Brain microvascular endothelial cell (primary cell): Measurements from ENCODE around the gene CXXC4.

Experiments used
- DNase-seq: peaks from one replicate; pipeline ENCODE4 v3.0.0-alpha.2; 2020
- H3K27ac ChIP-seq: fragments of 250-450 bp; sonication (Bioruptor Pico); 2 replicates; pipeline ENCODE4 v1.5.1; 2020; ENCODE audit warnings: mild to moderate bottlenecking, moderate library complexity
- H3K27me3 ChIP-seq: fragments of 250-450 bp; sonication (Bioruptor Pico); replicated peaks from 2 replicates; pipeline ENCODE4 v1.5.1; 2020; ENCODE audit warnings: mild to moderate bottlenecking
- H3K36me3 ChIP-seq: fragments of 250-450 bp; sonication (Bioruptor Pico); replicated peaks from 2 replicates; pipeline ENCODE4 v1.5.1; 2020; ENCODE audit warnings: mild to moderate bottlenecking
- H3K4me3 ChIP-seq: 2 replicates; pipeline ENCODE4 v1.5.1; 2011; ENCODE audit warnings: low read depth, mild to moderate bottlenecking, control low read depth, low read length, moderate library complexity
- in situ Hi-C: cut with HindIII; loops from 2 replicates; pipeline ENCODE4 v1.10.0; 2017; ENCODE audit warnings: low sequenced_read_pairs, low pct_ligation_motif_present
- TF ChIP-seq, protein P1 (sequence below): IDR thresholded peaks from 2 replicates; pipeline ENCODE4 v1.5.1; 2011; ENCODE audit warnings: low read depth, mild to moderate bottlenecking, moderate library complexity, low read length, control low read depth, inconsistent platforms; ENCODE audit errors: missing control alignments

Gene CXXC4

DNA sequence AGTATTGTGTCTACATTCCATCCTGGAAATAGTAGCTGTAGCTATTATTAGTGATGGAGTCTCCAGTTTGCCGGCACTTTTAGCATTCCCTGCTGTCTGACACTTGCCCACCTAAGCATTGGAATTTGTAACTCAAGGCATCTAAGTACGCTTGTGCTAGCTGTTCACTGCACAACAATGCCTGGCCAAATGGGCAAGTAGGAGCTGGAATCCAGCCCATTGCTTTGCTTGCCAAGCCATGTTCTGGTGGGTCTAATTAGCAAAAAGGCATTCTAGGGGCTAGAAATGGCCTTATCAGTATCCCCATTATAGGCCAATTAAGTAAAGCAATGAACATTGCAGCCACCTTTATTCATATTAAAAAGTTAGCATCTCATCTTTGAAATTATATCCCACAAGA lies 7.8 kb upstream of the CXXC4 start:
- TF ChIP-seq, protein P1, sequence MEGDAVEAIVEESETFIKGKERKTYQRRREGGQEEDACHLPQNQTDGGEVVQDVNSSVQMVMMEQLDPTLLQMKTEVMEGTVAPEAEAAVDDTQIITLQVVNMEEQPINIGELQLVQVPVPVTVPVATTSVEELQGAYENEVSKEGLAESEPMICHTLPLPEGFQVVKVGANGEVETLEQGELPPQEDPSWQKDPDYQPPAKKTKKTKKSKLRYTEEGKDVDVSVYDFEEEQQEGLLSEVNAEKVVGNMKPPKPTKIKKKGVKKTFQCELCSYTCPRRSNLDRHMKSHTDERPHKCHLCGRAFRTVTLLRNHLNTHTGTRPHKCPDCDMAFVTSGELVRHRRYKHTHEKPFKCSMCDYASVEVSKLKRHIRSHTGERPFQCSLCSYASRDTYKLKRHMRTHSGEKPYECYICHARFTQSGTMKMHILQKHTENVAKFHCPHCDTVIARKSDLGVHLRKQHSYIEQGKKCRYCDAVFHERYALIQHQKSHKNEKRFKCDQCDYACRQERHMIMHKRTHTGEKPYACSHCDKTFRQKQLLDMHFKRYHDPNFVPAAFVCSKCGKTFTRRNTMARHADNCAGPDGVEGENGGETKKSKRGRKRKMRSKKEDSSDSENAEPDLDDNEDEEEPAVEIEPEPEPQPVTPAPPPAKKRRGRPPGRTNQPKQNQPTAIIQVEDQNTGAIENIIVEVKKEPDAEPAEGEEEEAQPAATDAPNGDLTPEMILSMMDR, result no peak
- in situ Hi-C loops, result no loop called here
- no peaks in the 10 kb centered on the region for H3K36me3 ChIP-seq
- no peak for DNase-seq
- H3K4me3 ChIP-seq, result no peak overlapping the region
- H3K27me3 ChIP-seq, result no peaks in the 10 kb centered on the region
- H3K27ac ChIP-seq, result no peak overlapping the region

- no peak for DNase-seq
- in situ Hi-C loops, result no loop called here
- Histone ChIP-seq H3K27me3 (no peaks in the 10 kb centered on the region), H3K36me3 (no peaks in the 10 kb centered on the region), H3K4me3 (no peak overlapping the region), H3K27ac (no peak overlapping the region)
- TF ChIP-seq, protein P1, result no peak
Measured at GRCh38 chr4:104501290-104501689, 6.6 kb upstream of the CXXC4 start.

DNA sequence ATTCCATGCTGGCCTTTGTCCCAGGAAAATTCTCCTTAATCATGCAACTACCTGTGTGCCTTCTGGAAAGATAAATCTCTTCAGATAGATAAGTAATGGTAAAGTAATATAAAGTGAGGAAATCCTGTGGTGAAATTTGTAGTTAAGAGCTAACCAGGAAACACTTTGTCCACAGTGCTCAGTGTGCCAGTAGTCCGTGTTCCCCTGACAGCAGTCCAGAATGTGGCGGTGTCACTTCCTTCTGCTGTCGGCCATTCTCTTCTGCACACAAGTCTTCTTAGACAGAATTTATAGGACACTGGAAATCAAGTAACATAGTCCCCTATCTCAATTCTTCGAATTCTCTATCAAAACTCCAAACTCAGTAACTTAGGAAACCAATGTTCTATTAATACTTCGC lies 5.7 kb upstream of the CXXC4 start:
- in situ Hi-C loops, result no loop called here
- TF ChIP-seq, protein P1, result no peak
- Histone ChIP-seq H3K27ac (no peak overlapping the region), H3K36me3 (no peaks in the 10 kb centered on the region), H3K4me3 (no peak overlapping the region), H3K27me3 (no peaks in the 10 kb centered on the region)
- no peak for DNase-seq

DNA sequence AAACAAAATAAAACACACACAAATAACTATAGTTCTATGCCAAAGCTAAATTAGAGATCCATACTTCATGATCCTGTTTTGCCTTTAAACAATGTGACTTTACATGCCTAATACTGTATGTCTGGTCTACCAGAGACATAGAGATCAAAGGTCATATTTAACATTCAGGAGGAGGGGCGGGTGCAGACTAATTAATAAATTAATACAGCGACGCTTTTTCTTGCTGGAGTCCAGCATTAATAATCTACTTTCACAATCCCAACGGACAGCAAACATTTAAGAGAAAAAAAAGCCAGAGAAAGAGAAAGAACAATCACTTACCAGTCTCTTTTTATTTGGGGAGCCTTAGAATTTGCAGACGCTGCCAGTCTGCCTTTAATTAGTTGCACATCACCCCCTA lies 509 bp downstream of the CXXC4 start:
- TF ChIP-seq, protein P1, result no peak
- H3K4me3 ChIP-seq, result peak overlapping the region; percentile 67
- in situ Hi-C loops, result no loop called here
- no peaks in the 10 kb centered on the region for H3K36me3 ChIP-seq
- no peaks in the 10 kb centered on the region for H3K27me3 ChIP-seq
- no peak overlapping the region for H3K27ac ChIP-seq
- DNase-seq, result no peak

DNA sequence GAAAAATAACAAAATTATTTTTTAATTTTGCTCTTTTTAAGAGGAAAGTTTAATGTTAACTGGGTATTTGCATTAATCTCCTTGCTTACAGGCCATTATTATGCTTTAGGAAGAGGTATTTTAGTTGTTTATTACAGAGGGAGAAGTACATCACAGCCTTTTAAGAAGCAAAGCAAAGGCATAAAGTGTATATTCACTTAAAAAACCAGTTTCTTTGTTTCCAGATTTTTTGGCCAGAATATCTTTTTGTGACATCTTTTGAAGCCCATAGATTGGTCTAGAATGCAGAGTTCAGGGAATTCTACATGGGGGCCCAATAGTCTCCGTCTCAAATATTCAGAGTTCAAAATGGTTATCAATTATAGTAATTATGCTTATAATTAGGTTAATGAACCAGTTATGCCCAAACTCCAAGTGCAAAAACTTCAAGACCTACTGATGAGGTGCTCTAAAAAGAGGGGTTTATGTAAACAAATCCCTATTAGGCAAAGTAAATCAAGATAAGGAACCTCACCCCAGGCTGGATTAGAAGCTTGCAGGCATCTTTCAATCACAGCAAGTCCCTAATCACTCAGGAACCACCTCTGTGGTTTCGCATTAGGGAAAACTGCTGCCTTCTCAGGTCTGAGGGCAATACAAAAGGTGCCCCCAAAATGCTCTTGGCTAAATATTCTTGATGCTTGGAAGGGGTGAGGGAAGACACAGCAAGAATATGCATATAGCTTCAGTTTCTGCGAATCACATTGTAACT lies 1.4 kb downstream of the CXXC4 start:
- in situ Hi-C loops, result no loop called here
- no peaks in the 10 kb centered on the region for H3K36me3 ChIP-seq
- H3K4me3 ChIP-seq, result no peak overlapping the region
- TF ChIP-seq, protein P1, result no peak
- H3K27ac ChIP-seq, result no peak overlapping the region
- DNase-seq, result no peak
- no peaks in the 10 kb centered on the region for H3K27me3 ChIP-seq
